ENCODE data around the gene PRKCE. TPM values are rescaled to one million over a fixed set of nuclear protein-coding genes. Genes with fewer than 3 reads are reported as not detected.

The PRKCE gene
- total RNA-seq, 4 donors from 2014 or later: 10.9 to 19.6 (median 14.9) TPM

- TF ChIP-seq CTCF (IDR thresholded peaks at IDR 0.05; ENCODE audit: low read depth): no peak
These were observed 38.8 kb downstream of the PRKCE start for GRCh38 chr2:45690231-45690630.

- TF ChIP-seq CTCF (IDR thresholded peaks at IDR 0.05; ENCODE audit: low read depth): no peak
These were observed 39.9 kb downstream of the PRKCE start for GRCh38 chr2:45691171-45691999.

- no peak for TF ChIP-seq CTCF (IDR thresholded peaks at IDR 0.05; ENCODE audit: low read depth)
These were observed 41.1 kb downstream of the PRKCE start for GRCh38 chr2:45692566-45692965.

- TF ChIP-seq CTCF (IDR thresholded peaks at IDR 0.05; ENCODE audit: low read depth): no peak
These were observed 45.2 kb downstream of the PRKCE start for GRCh38 chr2:45696708-45697107.

GRCh38 chr2:45697190-45697589, 45.7 kb downstream of the PRKCE start:
- TF ChIP-seq CTCF (IDR thresholded peaks at IDR 0.05; ENCODE audit: low read depth): no peak

GRCh38 chr2:45698554-45698953, 47.1 kb downstream of the PRKCE start:
- TF ChIP-seq CTCF (IDR thresholded peaks at IDR 0.05; ENCODE audit: low read depth): no peak

- TF ChIP-seq CTCF (IDR thresholded peaks at IDR 0.05; ENCODE audit: low read depth): no peak
These were observed 47.7 kb downstream of the PRKCE start for GRCh38 chr2:45699032-45699658.
